PFSK-1 (cell line): ENCODE measurements around the gene ZMYND15.

Source experiments
- FOXP2 ChIP-seq: optimal IDR thresholded peaks from 2 replicates; pipeline ENCODE3; 2011; ENCODE audit warnings: borderline replicate concordance, control low read depth, inconsistent platforms; ENCODE audit not compliant: insufficient read depth; ENCODE audit errors: extremely low read length, extremely low read depth
- POLR2AphosphoS5 ChIP-seq: IDR thresholded peaks from 2 replicates; pipeline ENCODE4 v1.6.1; 2012; ENCODE audit warnings: low read depth, mild to moderate bottlenecking, control low read depth, low read length, moderate library complexity
- SIN3A ChIP-seq: IDR thresholded peaks from 2 replicates; pipeline ENCODE4 v1.6.1; 2012; ENCODE audit warnings: mild to moderate bottlenecking, low read length, moderate library complexity, borderline replicate concordance; ENCODE audit not compliant: insufficient read depth
- TF ChIP-seq, protein P1 (sequence below), 2 experiments: IDR thresholded peaks; 2 replicates each; pipeline versions ENCODE4 v1.6.1 to v1.8.0; 2011 to 2012; ENCODE audit warnings: low read depth in 2 of 2, low read length in 2 of 2, control low read depth in 1 of 2, inconsistent platforms in 1 of 2, mild to moderate bottlenecking in 1 of 2, moderate library complexity in 1 of 2; ENCODE audit not compliant: insufficient read depth in 1 of 2

DNA sequence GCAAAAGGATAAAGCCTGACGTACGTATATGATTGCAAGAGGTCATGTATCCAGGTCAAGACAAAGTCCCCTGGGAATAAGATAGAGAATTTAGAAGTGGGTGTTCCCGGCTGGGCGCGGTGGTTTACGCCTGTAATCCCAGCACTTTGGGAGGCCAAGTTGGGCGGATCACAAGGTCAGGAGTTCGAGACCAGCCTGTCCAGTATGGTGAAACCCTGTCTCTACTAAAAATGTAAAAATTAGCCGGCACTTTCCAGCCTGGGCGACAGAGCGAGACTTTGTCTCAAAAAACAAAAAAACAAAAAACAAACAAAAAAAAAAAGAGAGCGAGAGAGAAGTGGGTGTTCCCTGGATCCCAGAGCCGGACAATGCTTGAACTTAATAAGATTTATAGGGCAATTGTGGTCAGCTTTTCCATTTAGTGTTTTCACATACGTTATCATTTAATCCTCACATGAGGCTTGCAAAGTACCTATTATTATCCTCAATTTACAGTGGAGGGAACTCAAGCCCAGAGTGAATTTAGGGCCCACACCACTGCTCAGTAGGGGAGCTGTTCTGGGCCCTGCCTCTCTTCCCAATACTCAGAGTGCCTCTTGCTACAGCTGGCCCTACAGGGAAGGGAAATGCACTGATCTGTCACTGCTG, 48.6 kb downstream of the ZMYND15 start:
- no peak for TF ChIP-seq FOXP2
- TF ChIP-seq, protein P1, sequence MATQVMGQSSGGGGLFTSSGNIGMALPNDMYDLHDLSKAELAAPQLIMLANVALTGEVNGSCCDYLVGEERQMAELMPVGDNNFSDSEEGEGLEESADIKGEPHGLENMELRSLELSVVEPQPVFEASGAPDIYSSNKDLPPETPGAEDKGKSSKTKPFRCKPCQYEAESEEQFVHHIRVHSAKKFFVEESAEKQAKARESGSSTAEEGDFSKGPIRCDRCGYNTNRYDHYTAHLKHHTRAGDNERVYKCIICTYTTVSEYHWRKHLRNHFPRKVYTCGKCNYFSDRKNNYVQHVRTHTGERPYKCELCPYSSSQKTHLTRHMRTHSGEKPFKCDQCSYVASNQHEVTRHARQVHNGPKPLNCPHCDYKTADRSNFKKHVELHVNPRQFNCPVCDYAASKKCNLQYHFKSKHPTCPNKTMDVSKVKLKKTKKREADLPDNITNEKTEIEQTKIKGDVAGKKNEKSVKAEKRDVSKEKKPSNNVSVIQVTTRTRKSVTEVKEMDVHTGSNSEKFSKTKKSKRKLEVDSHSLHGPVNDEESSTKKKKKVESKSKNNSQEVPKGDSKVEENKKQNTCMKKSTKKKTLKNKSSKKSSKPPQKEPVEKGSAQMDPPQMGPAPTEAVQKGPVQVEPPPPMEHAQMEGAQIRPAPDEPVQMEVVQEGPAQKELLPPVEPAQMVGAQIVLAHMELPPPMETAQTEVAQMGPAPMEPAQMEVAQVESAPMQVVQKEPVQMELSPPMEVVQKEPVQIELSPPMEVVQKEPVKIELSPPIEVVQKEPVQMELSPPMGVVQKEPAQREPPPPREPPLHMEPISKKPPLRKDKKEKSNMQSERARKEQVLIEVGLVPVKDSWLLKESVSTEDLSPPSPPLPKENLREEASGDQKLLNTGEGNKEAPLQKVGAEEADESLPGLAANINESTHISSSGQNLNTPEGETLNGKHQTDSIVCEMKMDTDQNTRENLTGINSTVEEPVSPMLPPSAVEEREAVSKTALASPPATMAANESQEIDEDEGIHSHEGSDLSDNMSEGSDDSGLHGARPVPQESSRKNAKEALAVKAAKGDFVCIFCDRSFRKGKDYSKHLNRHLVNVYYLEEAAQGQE (IDR thresholded peaks at IDR 0.05; ENCODE audit: insufficient read depth in 1 of 2, low read depth in 2 of 2, low read length in 2 of 2) = no peak
- TF ChIP-seq POLR2AphosphoS5 = 0 out of 2 replicates have a peak, but pooled peaks have one; percentile 22
- TF ChIP-seq SIN3A = no peak
